ENCODE results near the gene PLXNA1.
A peak's percentile ranks its signal among the peaks of the same experiment; 100 is the strongest.

The PLXNA1 gene

DNA sequence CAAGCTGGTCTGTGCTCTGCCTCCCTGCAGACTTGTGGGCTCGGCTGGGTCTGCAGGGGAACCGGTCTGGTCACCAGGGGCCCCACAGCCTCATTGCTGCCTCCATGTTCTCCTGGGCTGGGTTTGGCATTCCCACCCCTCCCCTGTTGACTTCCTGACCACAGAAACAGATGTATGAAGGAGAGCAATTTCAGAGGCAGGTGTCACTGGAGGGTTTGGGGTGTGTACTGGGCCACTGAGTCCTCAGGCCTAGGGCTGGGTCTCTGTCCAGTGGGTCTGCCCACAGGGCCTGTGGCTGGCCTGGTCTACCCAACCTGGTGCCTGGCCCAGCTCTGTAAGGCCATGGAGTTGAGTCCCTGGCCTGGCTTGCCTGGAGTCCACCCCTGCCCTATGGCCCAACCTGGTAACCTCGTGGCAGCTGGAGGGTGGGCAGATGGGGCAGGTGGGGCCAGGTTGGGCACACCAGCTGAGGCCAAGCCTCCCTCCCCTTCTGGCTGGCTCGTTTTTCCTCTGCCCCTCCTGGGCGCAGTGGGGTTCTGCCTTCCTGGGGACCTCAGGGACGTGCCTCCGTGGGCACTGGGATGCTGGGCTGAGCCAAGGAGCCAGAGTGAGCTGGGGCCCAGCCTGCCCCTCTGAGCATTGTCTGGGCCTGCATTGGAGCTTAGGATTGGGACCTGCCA lies 20.8 kb downstream of the PLXNA1 start (continued):
- TF ChIP-seq ZNF324 (tag by site-specific recombination; IDR thresholded peaks at IDR 0.05) (no peak), ZNF791 (tag by site-specific recombination; IDR thresholded peaks at IDR 0.05) (no peak), TCF7L2 (IDR thresholded peaks at IDR 0.05; ENCODE audit: borderline replicate concordance, low read depth, low read length) (no peak), SP3 (tag by site-specific recombination; IDR thresholded peaks at IDR 0.05) (no peak), ZFHX2 (tag by site-specific recombination; conservative IDR thresholded peaks at IDR 0.05) (no peak), ZNF549 (tag by site-specific recombination; IDR thresholded peaks at IDR 0.05) (no peak), ZNF610 (tag by site-specific recombination; IDR thresholded peaks at IDR 0.05; ENCODE audit: borderline replicate concordance) (no peak)

- TF ChIP-seq ZNF596 (tag by site-specific recombination; IDR thresholded peaks at IDR 0.05) (no peak), ZNF660 (tag by site-specific recombination; IDR thresholded peaks at IDR 0.05) (no peak), ZIC2 (tag by site-specific recombination; IDR thresholded peaks at IDR 0.05) (peak; percentile 44), ZNF19 (tag by site-specific recombination; IDR thresholded peaks at IDR 0.05; ENCODE audit: low read depth) (no peak)
- Histone ChIP-seq H3K36me3 (ENCODE audit: control insufficient read depth in 2 of 2, insufficient read depth in 1 of 2, low read length in 2 of 2) (peaks cover 0 to 31% of the 10 kb centered on the region in 2 experiments; a peak in 1 of 3 replicates), H3K27ac (ENCODE audit: extremely low read depth, low read depth, low read length) (no peak overlapping the region), H3K9me3 (ENCODE audit: control insufficient read depth, insufficient read depth, low read depth, low read length) (no peaks in the 10 kb centered on the region), H3K4me3 (ENCODE audit: low read depth, low read length) (no peak overlapping the region), H3K4me1 (ENCODE audit: control insufficient read depth, insufficient read depth, low read length) (no peaks in the 10 kb centered on the region)
- POLR2A ChIA-PET: no interaction called here
- CTCF ChIA-PET: interaction anchor here (0.7 kb wide), 1 partner anchor 390 kb away, joined by 3 read pairs; no protein-coding TSS in a partner anchor
Measured at GRCh38 chr3:127004641-127005397, 21.9 kb downstream of the PLXNA1 start.

DNA sequence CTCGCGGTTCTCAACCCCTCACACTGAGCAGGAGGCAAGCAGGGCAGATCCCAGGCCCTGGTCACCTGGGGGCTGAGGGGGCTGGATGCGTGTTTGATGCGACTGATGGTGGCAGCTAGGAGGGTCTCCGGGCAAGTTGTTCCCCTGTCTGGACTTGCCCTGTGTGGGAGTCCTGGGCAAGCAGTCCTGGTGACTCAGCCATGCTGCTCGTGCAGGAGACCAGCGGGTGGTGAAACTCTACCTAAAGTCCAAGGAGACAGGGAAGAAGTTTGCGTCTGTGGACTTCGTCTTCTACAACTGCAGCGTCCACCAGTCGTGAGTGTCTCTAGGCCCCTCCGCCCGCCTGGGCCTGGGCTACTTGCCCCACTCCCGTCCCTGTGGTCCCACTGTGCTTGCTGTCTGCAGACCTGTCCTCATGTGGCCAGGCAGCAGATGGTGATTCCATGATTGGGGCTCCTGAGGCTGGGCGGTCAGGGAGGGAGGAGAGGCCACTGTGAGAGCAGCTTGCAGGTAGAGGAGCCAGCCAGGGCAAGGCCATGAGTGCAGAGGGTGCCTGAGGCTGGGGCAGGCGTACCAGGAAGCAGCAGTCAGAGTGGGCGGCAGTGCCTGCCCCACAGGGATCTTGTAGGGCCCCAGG lies 23.1 kb downstream of the PLXNA1 start:
- no peaks in the 10 kb centered on the region for H3K9me3 ChIP-seq (ENCODE audit: control insufficient read depth, insufficient read depth, low read depth, low read length)
- H3K36me3 ChIP-seq (ENCODE audit: control insufficient read depth in 2 of 2, insufficient read depth in 1 of 2, low read length in 2 of 2): peaks cover 0 to 34% of the 10 kb centered on the region in 2 experiments; a peak in 1 of 3 replicates
- ChIA-PET POLR2A (no interaction called here), CTCF (no interaction called here)
- H3K27ac ChIP-seq (ENCODE audit: extremely low read depth, low read depth, low read length): no peak overlapping the region
- peak; percentile 43 for TF ChIP-seq ZFHX2 (tag by site-specific recombination; conservative IDR thresholded peaks at IDR 0.05)
- no peak for TF ChIP-seq MEIS1 (CRISPR knock-in tag; IDR thresholded peaks at IDR 0.05; ENCODE audit: borderline replicate concordance)
- TF ChIP-seq ZNF571 (tag by site-specific recombination; IDR thresholded peaks at IDR 0.05): no peak
- no peak overlapping the region for H3K4me3 ChIP-seq (ENCODE audit: low read depth, low read length)
- no peaks in the 10 kb centered on the region for H3K4me1 ChIP-seq (ENCODE audit: control insufficient read depth, insufficient read depth, low read length)

GRCh38 chr3:127006781-127007436 lies 24.0 kb downstream of the PLXNA1 start:
- ChIA-PET POLR2A (interaction anchor here (0.6 kb wide), 1 partner anchor 464 kb away, joined by 3 read pairs; no protein-coding TSS in a partner anchor), CTCF (no interaction called here)
- H3K36me3 ChIP-seq (ENCODE audit: control insufficient read depth in 2 of 2, insufficient read depth in 1 of 2, low read length in 2 of 2): peaks cover 0 to 39% of the 10 kb centered on the region in 2 experiments; a peak in 1 of 3 replicates
- no peaks in the 10 kb centered on the region for H3K4me1 ChIP-seq (ENCODE audit: control insufficient read depth, insufficient read depth, low read length)
- TF ChIP-seq REST (tag by site-specific recombination; IDR thresholded peaks at IDR 0.05) (no peak), ZFHX2 (tag by site-specific recombination; conservative IDR thresholded peaks at IDR 0.05) (peak; percentile 38), KLF10 (tag by site-specific recombination; IDR thresholded peaks at IDR 0.05) (no peak), ZNF549 (tag by site-specific recombination; IDR thresholded peaks at IDR 0.05) (no peak)
- no peak overlapping the region for H3K27ac ChIP-seq (ENCODE audit: extremely low read depth, low read depth, low read length)
- no peaks in the 10 kb centered on the region for H3K9me3 ChIP-seq (ENCODE audit: control insufficient read depth, insufficient read depth, low read depth, low read length)
- no peak overlapping the region for H3K4me3 ChIP-seq (ENCODE audit: low read depth, low read length)

All from HEK293 (cell line).